Stimulated activated CD4-positive, alpha-beta T cell treated with anti-CD3 and anti-CD28 coated beads, Interleukin-2, amount 100 ng/mL, for 24 hours (primary cell): ENCODE results near the gene PLCXD3.

Experiments
- DNase-seq, 2 donors: peaks; one replicate each; pipeline ENCODE4 v3.0.0-alpha.2; 2020

PLCXD3 gene

DNA sequence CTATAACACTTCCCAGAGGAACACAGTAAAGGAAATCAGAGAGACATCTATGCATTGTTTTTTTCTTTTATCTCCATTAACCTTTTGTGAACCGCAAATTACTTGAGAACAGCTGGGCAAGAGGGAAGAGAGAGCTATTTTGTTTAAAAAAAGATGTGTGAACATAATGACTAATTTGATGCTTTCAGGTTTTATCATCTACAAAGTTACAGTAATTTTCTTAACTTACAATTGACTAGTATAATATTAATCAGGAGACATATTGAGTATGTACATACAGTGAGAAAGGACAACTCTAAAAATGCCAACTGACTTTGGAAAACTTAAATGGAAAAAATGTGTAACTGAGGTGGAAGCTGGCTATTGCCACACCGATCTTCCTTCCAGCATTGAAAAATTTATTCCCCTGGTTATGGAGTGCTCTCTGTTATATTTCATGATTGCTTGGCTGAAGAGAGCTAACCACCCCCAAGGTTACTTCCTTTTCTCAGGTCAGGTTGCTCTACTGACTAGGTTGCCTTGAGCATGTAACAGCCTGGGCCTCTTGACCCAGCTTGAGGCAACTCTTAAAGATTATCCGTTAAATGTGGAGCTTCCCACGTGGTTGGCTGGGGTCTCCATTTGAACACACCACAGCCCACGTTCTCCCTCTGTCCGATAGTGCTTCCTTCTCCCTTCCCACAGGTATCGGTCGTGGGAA, 234.4 kb downstream of the PLCXD3 start:
- DNase-seq: no peak

DNA sequence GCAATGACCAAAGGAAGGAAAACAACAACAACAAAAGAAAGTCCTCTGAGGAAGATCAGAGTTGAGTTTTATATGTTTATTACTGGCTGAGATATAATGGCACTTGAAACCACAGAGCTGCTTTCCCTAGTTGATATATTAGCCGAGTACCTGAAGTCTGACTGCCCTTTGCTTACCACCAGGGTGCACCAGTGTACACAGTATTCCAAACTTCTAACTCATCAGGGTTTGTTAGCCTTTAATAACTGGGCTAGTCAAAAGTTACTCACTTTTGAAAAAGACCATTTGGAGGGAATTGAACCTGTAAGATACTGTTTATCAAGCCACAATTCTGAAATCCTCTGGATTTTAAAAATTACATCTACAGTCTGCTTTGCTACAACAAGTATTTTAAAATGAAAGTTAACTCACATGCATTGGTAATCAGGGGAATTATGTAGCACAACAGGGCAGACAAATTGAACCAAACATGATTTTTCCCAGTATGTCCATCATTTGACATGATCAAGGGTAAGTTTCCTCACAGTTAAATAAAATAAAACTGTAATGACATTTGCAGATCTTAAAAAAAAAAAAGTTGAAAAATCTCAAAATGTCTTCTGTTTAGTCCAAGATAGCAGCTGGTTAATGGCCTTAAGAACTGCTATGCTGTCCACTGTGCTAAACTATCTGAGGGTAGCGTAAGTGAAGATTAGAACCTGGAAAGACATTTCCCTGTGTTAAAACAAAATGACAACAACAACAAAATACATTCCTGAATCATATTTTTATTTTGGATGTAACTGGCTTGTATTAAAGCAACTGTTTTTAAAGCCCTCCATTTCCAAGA, 239.8 kb downstream of the PLCXD3 start:
- no peak for DNase-seq

DNA sequence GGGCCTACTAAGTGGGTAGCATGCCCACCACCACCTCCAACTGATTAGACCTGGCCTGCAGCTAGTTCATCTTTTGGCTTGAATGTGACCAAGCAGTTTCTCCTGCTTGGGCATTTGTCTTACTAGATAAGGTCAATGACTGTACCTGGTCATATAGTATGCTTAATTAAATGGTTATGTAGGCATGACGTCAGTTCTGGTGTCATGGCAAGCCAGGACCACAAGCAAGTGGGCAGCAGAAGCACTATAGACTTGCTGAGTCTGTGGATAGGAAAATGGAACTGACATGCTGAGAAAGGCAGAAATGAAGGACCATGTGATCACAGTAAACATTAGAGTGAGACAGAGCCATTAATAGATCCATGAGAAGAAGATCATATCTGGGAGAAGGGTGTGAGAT, 241.5 kb downstream of the PLCXD3 start:
- no peak for DNase-seq

DNA sequence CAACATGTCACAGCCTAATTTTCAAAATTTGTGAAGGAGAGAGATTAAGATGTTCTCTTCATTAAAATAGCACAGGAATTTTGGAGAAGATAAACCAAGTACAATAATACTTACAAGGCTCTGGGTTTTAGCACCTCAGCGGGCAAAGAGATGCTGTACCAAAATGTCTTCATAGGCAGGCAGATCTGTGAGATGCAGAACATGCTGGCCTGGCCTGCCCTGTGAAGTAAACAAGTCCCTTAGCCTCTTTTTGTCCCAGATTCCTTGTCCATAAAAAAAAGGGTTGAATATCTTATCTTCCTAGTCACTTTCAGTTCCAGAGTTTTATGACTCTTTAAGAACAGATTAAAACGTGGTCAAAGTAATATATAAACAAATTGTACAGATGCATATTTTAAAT, 244.0 kb downstream of the PLCXD3 start:
- no peak for DNase-seq

DNA sequence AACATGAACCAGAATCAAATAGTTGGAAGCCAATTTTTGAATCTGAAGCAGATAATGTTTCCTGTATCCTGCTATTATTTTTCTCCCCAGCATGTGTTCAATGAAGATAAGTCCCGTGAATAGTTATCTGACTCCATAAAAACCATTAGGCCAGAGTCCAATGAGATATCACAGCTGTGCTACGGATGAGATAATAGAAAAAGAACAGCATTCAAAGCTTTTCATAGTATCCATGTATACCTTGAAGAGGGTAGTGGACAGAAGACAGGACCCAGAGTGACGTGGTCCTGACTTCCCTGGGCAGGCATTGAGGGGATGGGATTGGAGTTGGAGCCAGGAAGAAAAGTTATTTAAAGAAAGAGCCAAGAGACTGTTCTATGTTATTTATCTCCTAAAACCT, 246.4 kb downstream of the PLCXD3 start:
- no peak for DNase-seq

DNA sequence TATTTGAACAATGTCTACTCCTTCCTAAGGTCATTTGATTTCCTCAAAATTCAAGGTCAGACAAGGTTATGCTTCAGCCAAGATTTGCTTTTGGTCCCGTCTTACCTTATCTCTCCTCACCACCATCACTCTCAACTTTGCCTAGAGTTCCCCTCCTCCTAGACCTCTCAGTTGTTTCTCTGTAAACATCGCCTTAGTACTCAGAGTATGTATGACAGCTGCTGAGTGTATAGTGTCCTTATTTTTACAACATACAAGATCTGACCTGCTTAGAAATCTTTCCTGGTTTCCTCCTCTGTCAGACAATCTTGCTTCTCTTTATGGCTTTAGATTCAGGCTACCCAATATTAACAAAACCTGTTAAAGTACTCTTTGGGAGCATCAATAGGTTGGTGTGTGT, 247.1 kb downstream of the PLCXD3 start:
- DNase-seq: no peak
